Uterus (tissue), 2 donors: ENCODE results near the gene ZNF487.

Experiments used
- POLR2A ChIP-seq, 2 donors: fragments of 450-650 bp; IDR thresholded peaks; one replicate each; pipeline ENCODE4 v1.6.1; 2016; ENCODE audit warnings: antibody characterized with exemption in 2 of 2, mild to moderate bottlenecking in 1 of 2, moderate library complexity in 1 of 2
- TF ChIP-seq, protein P1 (sequence below), 4 experiments: fragments of 200-600 bp in 2 of 4; fragments of 450-650 bp in 2 of 4; sonication (generic) in 2 of 4; IDR thresholded peaks; one replicate each; pipeline ENCODE4 v1.5.1; 2016 to 2019; ENCODE audit warnings: antibody characterized with exemption in 4 of 4, mild to moderate bottlenecking in 2 of 4, moderate library complexity in 1 of 4

DNA sequence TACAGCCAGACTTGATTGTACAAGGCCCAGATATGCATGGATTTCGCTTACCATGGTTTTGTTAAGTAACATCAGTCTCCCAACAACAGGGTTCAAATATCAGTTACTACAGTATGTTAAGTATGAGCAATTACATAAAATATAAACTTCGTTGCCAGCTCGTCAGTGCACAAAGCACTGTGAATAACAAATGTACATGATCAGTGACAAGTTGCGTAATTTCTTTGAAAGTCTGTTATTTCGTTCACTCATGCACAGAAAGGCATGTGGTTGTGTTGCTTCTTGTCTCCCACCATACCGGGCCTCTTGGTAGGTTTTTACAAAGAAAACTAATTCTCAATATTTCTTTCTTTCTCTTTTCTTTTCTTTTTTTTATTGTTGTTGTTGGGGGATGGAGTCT lies 12.5 kb upstream of the ZNF487 start:
- TF ChIP-seq, protein P1, sequence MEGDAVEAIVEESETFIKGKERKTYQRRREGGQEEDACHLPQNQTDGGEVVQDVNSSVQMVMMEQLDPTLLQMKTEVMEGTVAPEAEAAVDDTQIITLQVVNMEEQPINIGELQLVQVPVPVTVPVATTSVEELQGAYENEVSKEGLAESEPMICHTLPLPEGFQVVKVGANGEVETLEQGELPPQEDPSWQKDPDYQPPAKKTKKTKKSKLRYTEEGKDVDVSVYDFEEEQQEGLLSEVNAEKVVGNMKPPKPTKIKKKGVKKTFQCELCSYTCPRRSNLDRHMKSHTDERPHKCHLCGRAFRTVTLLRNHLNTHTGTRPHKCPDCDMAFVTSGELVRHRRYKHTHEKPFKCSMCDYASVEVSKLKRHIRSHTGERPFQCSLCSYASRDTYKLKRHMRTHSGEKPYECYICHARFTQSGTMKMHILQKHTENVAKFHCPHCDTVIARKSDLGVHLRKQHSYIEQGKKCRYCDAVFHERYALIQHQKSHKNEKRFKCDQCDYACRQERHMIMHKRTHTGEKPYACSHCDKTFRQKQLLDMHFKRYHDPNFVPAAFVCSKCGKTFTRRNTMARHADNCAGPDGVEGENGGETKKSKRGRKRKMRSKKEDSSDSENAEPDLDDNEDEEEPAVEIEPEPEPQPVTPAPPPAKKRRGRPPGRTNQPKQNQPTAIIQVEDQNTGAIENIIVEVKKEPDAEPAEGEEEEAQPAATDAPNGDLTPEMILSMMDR (IDR thresholded peaks at IDR 0.05), result no peak
- TF ChIP-seq POLR2A (IDR thresholded peaks at IDR 0.05), result no peak
